SK-N-SH treated with all-trans-retinoic acid at 6 μM for 48 hours (cell line): ENCODE measurements around the gene SYCP2.

Experiments used
- ATAC-seq: fragments of 200-7000 bp; cut with Tn5 transposase; 3 replicates; pipeline ENCODE4 v1.9.1; 2020; ENCODE audit warnings: mild to moderate bottlenecking, moderate library complexity
- ARNTL ChIP-seq: fragments of 450-650 bp; formaldehyde crosslinking; IDR thresholded peaks from 2 replicates; pipeline ENCODE4 v1.5.0; 2020; ENCODE audit warnings: low read depth, mild to moderate bottlenecking, moderate library complexity, borderline replicate concordance
- BACH2 ChIP-seq: fragments of 250-450 bp; sonication (Bioruptor Pico); IDR thresholded peaks from 2 replicates; pipeline ENCODE4 v1.9.0; 2021; ENCODE audit warnings: mild to moderate bottlenecking, borderline replicate concordance
- CREB5 ChIP-seq: fragments of 250-450 bp; sonication (Bioruptor Pico); IDR thresholded peaks from 2 replicates; pipeline ENCODE4 v1.5.1; 2020; ENCODE audit warnings: low read depth, mild to moderate bottlenecking, moderate library complexity
- CSDC2 ChIP-seq: fragments of 250-450 bp; sonication (Bioruptor Pico); IDR thresholded peaks from 2 replicates; pipeline ENCODE4 v1.5.0; 2020; ENCODE audit warnings: mild to moderate bottlenecking, moderate library complexity
- CSRNP3 ChIP-seq: fragments of 250-450 bp; sonication (Bioruptor Pico); IDR thresholded peaks from 2 replicates; pipeline ENCODE4 v1.5.1; 2021; ENCODE audit warnings: mild to moderate bottlenecking, moderate library complexity
- ESRRG ChIP-seq: fragments of 250-450 bp; sonication (Bioruptor Pico); IDR thresholded peaks from 2 replicates; pipeline ENCODE4 v1.6.1; 2021; ENCODE audit warnings: mild to moderate bottlenecking
- GLIS3 ChIP-seq: fragments of 250-450 bp; sonication (Bioruptor Pico); IDR thresholded peaks from 2 replicates; pipeline ENCODE4 v1.5.0; 2020; ENCODE audit warnings: mild to moderate bottlenecking, moderate library complexity
- ISL1 ChIP-seq: fragments of 250-450 bp; sonication (Bioruptor Pico); IDR thresholded peaks from 2 replicates; pipeline ENCODE4 v2.1.2; 2022; ENCODE audit warnings: mild to moderate bottlenecking, moderate library complexity
- OSR1 ChIP-seq: fragments of 250-450 bp; sonication (Bioruptor Pico); IDR thresholded peaks from 2 replicates; pipeline ENCODE4 v1.8.0; 2022; ENCODE audit warnings: moderate library complexity, mild to moderate bottlenecking, inconsistent platforms
- PATZ1 ChIP-seq: fragments of 250-450 bp; sonication (Bioruptor Pico); IDR thresholded peaks from 2 replicates; pipeline ENCODE4 v1.8.0; 2020; ENCODE audit warnings: mild to moderate bottlenecking, moderate library complexity, borderline replicate concordance
- POU6F1 ChIP-seq: fragments of 250-450 bp; sonication (Bioruptor Pico); IDR thresholded peaks from 2 replicates; pipeline ENCODE4 v1.8.0; 2021; ENCODE audit warnings: low read depth, mild to moderate bottlenecking, moderate library complexity, borderline replicate concordance
- PPARA ChIP-seq: fragments of 250-450 bp; sonication (Bioruptor Pico); IDR thresholded peaks from 2 replicates; pipeline ENCODE4 v1.5.0; 2020; ENCODE audit warnings: mild to moderate bottlenecking, borderline replicate concordance
- RARB ChIP-seq: fragments of 250-450 bp; sonication (Bioruptor Pico); IDR thresholded peaks from 2 replicates; pipeline ENCODE4 v1.8.0; 2021; ENCODE audit warnings: mild to moderate bottlenecking, moderate library complexity
- SNAI2 ChIP-seq: fragments of 250-450 bp; sonication (Bioruptor Pico); IDR thresholded peaks from 2 replicates; pipeline ENCODE4 v1.5.0; 2020; ENCODE audit warnings: mild to moderate bottlenecking, moderate library complexity
- TCF4 ChIP-seq: fragments of 250-450 bp; sonication (Bioruptor Pico); IDR thresholded peaks from 2 replicates; pipeline ENCODE4 v1.8.0; 2021; ENCODE audit warnings: mild to moderate bottlenecking, moderate library complexity, borderline replicate concordance
- TOX ChIP-seq: fragments of 250-450 bp; sonication (Bioruptor Pico); IDR thresholded peaks from 2 replicates; pipeline ENCODE4 v1.8.0; 2021; ENCODE audit warnings: mild to moderate bottlenecking, moderate library complexity, borderline replicate concordance
- TSHZ2 ChIP-seq: fragments of 250-450 bp; sonication (Bioruptor Pico); IDR thresholded peaks from 2 replicates; pipeline ENCODE4 v1.5.0; 2020; ENCODE audit warnings: mild to moderate bottlenecking, moderate library complexity
- ZC3H10 ChIP-seq: fragments of 250-450 bp; sonication (Bioruptor Pico); IDR thresholded peaks from 2 replicates; pipeline ENCODE4 v1.5.1; 2021; ENCODE audit warnings: mild to moderate bottlenecking, moderate library complexity
- ZFP3 ChIP-seq: fragments of 250-450 bp; sonication (Bioruptor Pico); IDR thresholded peaks from 2 replicates; pipeline ENCODE4 v1.5.0; 2020; ENCODE audit warnings: mild to moderate bottlenecking, moderate library complexity
- ZNF565 ChIP-seq: fragments of 450-650 bp; formaldehyde crosslinking; conservative IDR thresholded peaks from 2 replicates; pipeline ENCODE4 v1.5.0; 2020; ENCODE audit warnings: low read depth, mild to moderate bottlenecking, moderate library complexity
- ZNF70 ChIP-seq: fragments of 450-650 bp; formaldehyde crosslinking; IDR thresholded peaks from 2 replicates; pipeline ENCODE4 v1.5.0; 2020; ENCODE audit warnings: mild to moderate bottlenecking, moderate library complexity
- ZNF8 ChIP-seq: fragments of 450-650 bp; formaldehyde crosslinking; IDR thresholded peaks from 2 replicates; pipeline ENCODE4 v1.5.0; 2020; ENCODE audit warnings: mild to moderate bottlenecking, moderate library complexity

Gene SYCP2

GRCh38 chr20:59866338-59866737 lies 67.1 kb downstream of the SYCP2 start:
- TF ChIP-seq OSR1 (CRISPR knock-in tag) (no peak), TCF4 (no peak), ZNF8 (CRISPR knock-in tag) (no peak), CSRNP3 (CRISPR knock-in tag) (no peak), CREB5 (no peak), SNAI2 (CRISPR knock-in tag) (no peak), ZNF565 (CRISPR knock-in tag) (no peak), POU6F1 (CRISPR knock-in tag) (no peak), CSDC2 (CRISPR knock-in tag) (no peak), PPARA (CRISPR knock-in tag) (no peak), ZC3H10 (CRISPR knock-in tag) (no peak), GLIS3 (CRISPR knock-in tag) (no peak), TOX (CRISPR knock-in tag) (no peak), ISL1 (CRISPR knock-in tag) (no peak)
- ATAC-seq, result no peak

GRCh38 chr20:59864726-59865125 lies 68.7 kb downstream of the SYCP2 start:
- TF ChIP-seq ZNF8 (CRISPR knock-in tag), result no peak
- no peak for TF ChIP-seq ZNF70 (CRISPR knock-in tag)
- TF ChIP-seq CSRNP3 (CRISPR knock-in tag), result no peak
- TF ChIP-seq PATZ1 (CRISPR knock-in tag), result no peak
- no peak for TF ChIP-seq RARB
- TF ChIP-seq TSHZ2 (CRISPR knock-in tag), result no peak
- no peak for TF ChIP-seq ESRRG (CRISPR knock-in tag)
- no peak for TF ChIP-seq ARNTL (CRISPR knock-in tag)
- TF ChIP-seq ZC3H10 (CRISPR knock-in tag), result no peak
- no peak for TF ChIP-seq POU6F1 (CRISPR knock-in tag)
- TF ChIP-seq CSDC2 (CRISPR knock-in tag), result no peak
- no peak for TF ChIP-seq ZNF565 (CRISPR knock-in tag)
- no peak for TF ChIP-seq TOX (CRISPR knock-in tag)
- TF ChIP-seq PPARA (CRISPR knock-in tag), result no peak
- TF ChIP-seq GLIS3 (CRISPR knock-in tag), result no peak
- TF ChIP-seq ISL1 (CRISPR knock-in tag), result no peak
- TF ChIP-seq OSR1 (CRISPR knock-in tag), result no peak
- no peak for TF ChIP-seq BACH2 (CRISPR knock-in tag)
- TF ChIP-seq ZFP3 (CRISPR knock-in tag), result no peak
- no peak for ATAC-seq
